B cell (primary cell): ENCODE data around the gene NTM.

Source experiments
- EZH2 ChIP-seq: IDR thresholded peaks from 2 replicates; pipeline ENCODE4 v1.6.1; 2012; ENCODE audit warnings: borderline replicate concordance, low read depth, mild to moderate bottlenecking, moderate library complexity, low read length; ENCODE audit not compliant: insufficient read depth, poor library complexity, severe bottlenecking
- TF ChIP-seq, protein P1 (sequence below): fragments of 200-600 bp; IDR thresholded peaks from one replicate; pipeline ENCODE4 v1.8.0; 2022; ENCODE audit warnings: antibody characterized with exemption, mild to moderate bottlenecking

- no peak for TF ChIP-seq EZH2
- TF ChIP-seq, protein P1, sequence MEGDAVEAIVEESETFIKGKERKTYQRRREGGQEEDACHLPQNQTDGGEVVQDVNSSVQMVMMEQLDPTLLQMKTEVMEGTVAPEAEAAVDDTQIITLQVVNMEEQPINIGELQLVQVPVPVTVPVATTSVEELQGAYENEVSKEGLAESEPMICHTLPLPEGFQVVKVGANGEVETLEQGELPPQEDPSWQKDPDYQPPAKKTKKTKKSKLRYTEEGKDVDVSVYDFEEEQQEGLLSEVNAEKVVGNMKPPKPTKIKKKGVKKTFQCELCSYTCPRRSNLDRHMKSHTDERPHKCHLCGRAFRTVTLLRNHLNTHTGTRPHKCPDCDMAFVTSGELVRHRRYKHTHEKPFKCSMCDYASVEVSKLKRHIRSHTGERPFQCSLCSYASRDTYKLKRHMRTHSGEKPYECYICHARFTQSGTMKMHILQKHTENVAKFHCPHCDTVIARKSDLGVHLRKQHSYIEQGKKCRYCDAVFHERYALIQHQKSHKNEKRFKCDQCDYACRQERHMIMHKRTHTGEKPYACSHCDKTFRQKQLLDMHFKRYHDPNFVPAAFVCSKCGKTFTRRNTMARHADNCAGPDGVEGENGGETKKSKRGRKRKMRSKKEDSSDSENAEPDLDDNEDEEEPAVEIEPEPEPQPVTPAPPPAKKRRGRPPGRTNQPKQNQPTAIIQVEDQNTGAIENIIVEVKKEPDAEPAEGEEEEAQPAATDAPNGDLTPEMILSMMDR = no peak
These were observed 312.1 kb downstream of the NTM start for GRCh38 chr11:131682373-131683015.
